Measurements from ENCODE around the gene GABBR2. TPM values are rescaled to one million over a fixed set of nuclear protein-coding genes. Genes with fewer than 3 reads are reported as not detected.

GABBR2 gene
- total RNA-seq, 1 experiment from 2014 or later, result 0.23 TPM

DNA sequence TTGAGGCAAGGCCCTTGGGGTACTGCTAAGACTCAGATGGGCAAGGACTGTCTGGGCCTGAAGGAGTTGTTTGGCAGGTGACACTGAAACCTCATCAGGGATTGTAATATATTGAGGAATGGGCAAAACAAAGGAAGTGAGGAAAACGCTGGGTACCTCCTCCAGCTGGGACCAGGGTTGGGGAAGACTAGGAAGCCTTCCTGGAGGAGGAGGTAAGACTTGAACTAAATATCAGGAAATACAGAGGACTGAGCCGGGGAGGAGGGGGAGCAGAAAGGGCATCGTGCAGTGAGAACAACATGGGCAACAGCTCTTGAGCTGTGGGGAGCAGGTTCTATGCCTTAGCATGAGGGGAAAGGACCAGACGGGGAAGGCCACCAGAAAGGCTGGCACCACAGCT lies 144.0 kb downstream of the GABBR2 start:
- Histone ChIP-seq H3K4me1 (no peaks in the 10 kb centered on the region), H3K4me3 (ENCODE audit: low read depth, low read length) (no peak overlapping the region), H3K36me3 (ENCODE audit: control insufficient read depth, insufficient read depth, low read length) (no peaks in the 10 kb centered on the region), H3K9me3 (no peaks in the 10 kb centered on the region), H3K27me3 (replicated peaks; ENCODE audit: control insufficient read depth, insufficient read depth, low read length) (no peaks in the 10 kb centered on the region; the same call in 1 of the 2 replicates)
- POLR2A ChIA-PET, result no interaction called here
- CTCF ChIA-PET, result no interaction called here
- no peak for TF ChIP-seq CTCF (IDR thresholded peaks at IDR 0.05; ENCODE audit: insufficient read depth in 1 of 2, low read depth in 1 of 2, low read length in 1 of 2, severe bottlenecking in 1 of 2, unreplicated experiment in 1 of 2)
- Mint-ChIP-seq H3K4me1 (ENCODE audit: low read depth, unreplicated experiment) (no peaks in the 10 kb centered on the region), H3K36me3 (ENCODE audit: insufficient read depth, unreplicated experiment) (no peaks in the 10 kb centered on the region), H3K4me3 (ENCODE audit: unreplicated experiment) (no peak overlapping the region), H3K9me3 (ENCODE audit: unreplicated experiment) (no peaks in the 10 kb centered on the region), H3K27me3 (ENCODE audit: insufficient read depth, unreplicated experiment) (no peaks in the 10 kb centered on the region), H3K27ac (ENCODE audit: unreplicated experiment) (no peak overlapping the region)
- BruUV-seq (replicated peaks), result no TSS peak
- intact Hi-C loops (cut with micrococcal nuclease; ENCODE audit: unreplicated experiment), result no loop called here
- DNase-seq, result no peak

DNA sequence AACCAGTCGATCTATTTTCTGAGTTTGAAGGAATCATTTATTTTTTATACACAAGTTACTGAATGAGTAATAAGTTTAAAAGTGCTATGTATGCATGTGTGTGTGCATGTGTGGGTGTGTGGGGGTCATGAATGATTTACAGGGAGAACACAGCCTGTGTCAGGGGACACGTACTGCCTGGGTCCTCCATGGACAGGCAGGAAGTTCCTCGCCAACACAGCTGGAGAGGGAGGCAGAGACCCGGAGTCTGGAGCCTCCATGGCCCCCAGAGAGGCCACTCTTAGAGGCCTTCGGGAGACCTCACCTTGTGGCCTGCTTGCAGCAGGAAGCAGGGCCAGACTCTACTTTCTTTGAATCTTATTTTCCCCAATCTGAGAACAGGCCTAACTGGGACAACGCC lies 144.7 kb downstream of the GABBR2 start:
- H3K4me3 ChIP-seq (ENCODE audit: low read depth, low read length), result no peak overlapping the region
- no peaks in the 10 kb centered on the region for H3K36me3 ChIP-seq (ENCODE audit: control insufficient read depth, insufficient read depth, low read length)
- H3K9me3 ChIP-seq, result no peaks in the 10 kb centered on the region
- H3K27me3 Mint-ChIP-seq (ENCODE audit: insufficient read depth, unreplicated experiment), result no peaks in the 10 kb centered on the region
- intact Hi-C loops (cut with micrococcal nuclease; ENCODE audit: unreplicated experiment), result no loop called here
- no peak for DNase-seq
- H3K36me3 Mint-ChIP-seq (ENCODE audit: insufficient read depth, unreplicated experiment), result no peaks in the 10 kb centered on the region
- no peaks in the 10 kb centered on the region for H3K4me1 ChIP-seq
- ChIA-PET POLR2A (no interaction called here), CTCF (no interaction called here)
- no peaks in the 10 kb centered on the region for H3K9me3 Mint-ChIP-seq (ENCODE audit: unreplicated experiment)
- TF ChIP-seq CTCF (IDR thresholded peaks at IDR 0.05; ENCODE audit: insufficient read depth in 1 of 2, low read depth in 1 of 2, low read length in 1 of 2, severe bottlenecking in 1 of 2, unreplicated experiment in 1 of 2), result no peak
- H3K4me1 Mint-ChIP-seq (ENCODE audit: low read depth, unreplicated experiment), result no peaks in the 10 kb centered on the region
- H3K27me3 ChIP-seq (replicated peaks; ENCODE audit: control insufficient read depth, insufficient read depth, low read length), result no peaks in the 10 kb centered on the region; the same call in 1 of the 2 replicates
- no peak overlapping the region for H3K4me3 Mint-ChIP-seq (ENCODE audit: unreplicated experiment)
- H3K27ac Mint-ChIP-seq (ENCODE audit: unreplicated experiment), result no peak overlapping the region
- no TSS peak for BruUV-seq (replicated peaks)

DNA sequence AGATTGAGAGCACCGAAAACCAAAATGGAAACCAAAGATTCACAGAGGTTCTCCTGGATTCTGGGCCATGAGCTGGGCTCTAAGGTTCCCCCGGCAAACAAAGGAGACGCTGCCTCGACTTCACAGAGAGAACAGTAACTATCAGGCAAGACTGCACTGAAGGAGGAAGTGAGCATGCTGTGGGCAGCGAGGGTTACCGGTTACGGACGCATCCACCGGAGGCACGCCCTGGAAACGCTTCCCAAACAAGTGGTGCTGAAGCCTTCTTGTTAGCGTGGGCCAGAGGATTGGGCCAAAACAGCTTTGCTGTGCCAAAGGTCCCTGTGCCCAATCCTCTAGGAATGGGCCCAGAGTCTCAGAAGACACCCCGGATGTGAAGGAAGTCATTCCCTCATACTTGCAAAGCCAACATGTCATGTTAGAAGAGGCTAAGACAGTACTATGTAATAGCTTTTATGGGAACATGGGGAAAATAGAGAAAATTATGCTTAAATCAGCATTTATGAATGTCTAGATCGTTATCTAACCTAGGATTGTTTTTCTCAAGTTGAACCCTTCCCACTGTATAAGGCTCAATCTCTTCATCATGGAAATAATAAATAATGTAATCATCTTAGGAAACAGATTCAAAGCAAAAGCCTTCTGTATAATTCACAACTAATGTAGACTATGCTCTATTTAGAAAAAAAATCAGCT lies 145.4 kb downstream of the GABBR2 start:
- Mint-ChIP-seq H3K27ac (ENCODE audit: unreplicated experiment) (no peak overlapping the region), H3K27me3 (ENCODE audit: insufficient read depth, unreplicated experiment) (no peaks in the 10 kb centered on the region), H3K36me3 (ENCODE audit: insufficient read depth, unreplicated experiment) (no peaks in the 10 kb centered on the region), H3K4me3 (ENCODE audit: unreplicated experiment) (no peak overlapping the region), H3K4me1 (ENCODE audit: low read depth, unreplicated experiment) (no peaks in the 10 kb centered on the region), H3K9me3 (ENCODE audit: unreplicated experiment) (no peaks in the 10 kb centered on the region)
- TF ChIP-seq CTCF (IDR thresholded peaks at IDR 0.05; ENCODE audit: insufficient read depth in 1 of 2, low read depth in 1 of 2, low read length in 1 of 2, severe bottlenecking in 1 of 2, unreplicated experiment in 1 of 2), result no peak
- Histone ChIP-seq H3K9me3 (no peaks in the 10 kb centered on the region), H3K4me3 (ENCODE audit: low read depth, low read length) (no peak overlapping the region), H3K36me3 (ENCODE audit: control insufficient read depth, insufficient read depth, low read length) (no peaks in the 10 kb centered on the region), H3K4me1 (no peaks in the 10 kb centered on the region), H3K27me3 (replicated peaks; ENCODE audit: control insufficient read depth, insufficient read depth, low read length) (no peaks in the 10 kb centered on the region)
- intact Hi-C loops (cut with micrococcal nuclease; ENCODE audit: unreplicated experiment), result no loop called here
- no TSS peak for BruUV-seq (replicated peaks)
- CTCF ChIA-PET, result no interaction called here
- DNase-seq, result no peak
- POLR2A ChIA-PET, result no interaction called here

Measured in Caco-2 (cell line).